Cardiac muscle cell (in vitro differentiated cells and primary cell): Measurements from ENCODE around the gene THBS2. TPM values are rescaled to one million over a fixed set of nuclear protein-coding genes. Genes with fewer than 3 reads are reported as not detected.
"Not testable (repeated sequence)": the region's sequence is repeated elsewhere in the genome, so short reads cannot be mapped to it uniquely, and the experiment has no call there.

Source experiments
- DNase-seq, 2 donors: peaks; one replicate each; pipeline versions ENCODE4 v3.0.0 to v3.0.0-alpha.2; 2010 to 2017; ENCODE audit warnings: low read depth in 1 of 2, low spot score in 1 of 2
- H3K27ac ChIP-seq: fragments of 200-600 bp; sonication (generic); 2 replicates; pipeline ENCODE4 v1.5.1; 2016
- H3K27me3 ChIP-seq: fragments of 200-600 bp; sonication (generic); 2 replicates; pipeline ENCODE4 v1.6.0; 2016; ENCODE audit warnings: control low read depth
- H3K36me3 ChIP-seq: fragments of 200-600 bp; sonication (generic); 2 replicates; pipeline ENCODE4 v1.5.1; 2016; ENCODE audit warnings: control low read depth
- H3K4me1 ChIP-seq: fragments of 200-600 bp; sonication (generic); 2 replicates; pipeline ENCODE4 v1.8.1; 2017; ENCODE audit warnings: low read depth, mild to moderate bottlenecking, mixed run types
- H3K4me3 ChIP-seq: fragments of 200-600 bp; sonication (generic); 2 replicates; pipeline ENCODE4 v1.5.1; 2016; ENCODE audit warnings: mild to moderate bottlenecking
- H3K9me3 ChIP-seq: fragments of 200-600 bp; sonication (generic); 2 replicates; pipeline ENCODE4 v1.5.1; 2017; ENCODE audit warnings: low read depth, mild to moderate bottlenecking, control low read depth
- CTCF ChIP-seq: IDR thresholded peaks from 2 replicates; pipeline ENCODE4 v1.5.1; 2012; ENCODE audit warnings: low read depth, mild to moderate bottlenecking, low read length
- polyA plus RNA-seq: library from polyadenylated mRNA; unstranded; fragments of >200 nt; fragmentation: Nextera tagmentation; extraction: Ambion mirVana; gene quantifications from 2 replicates; pipeline ENCODE4 v1.2.1, GENCODE V29; 2016
- total RNA-seq: library from RNA; depleted of rRNA; stranded (reverse); fragments of >200 nt; gene quantifications from 2 replicates; pipeline ENCODE4 v1.2.3, GENCODE V29; 2016

Gene THBS2
- total and polyA plus RNA-seq, 2 experiments from 2014 or later, result 0.06 to 0.10 TPM

GRCh38 chr6:169220068-169220964, 33.3 kb downstream of the THBS2 start:
- no peaks in the 10 kb centered on the region for H3K4me1 ChIP-seq
- no peaks in the 10 kb centered on the region for H3K27me3 ChIP-seq
- H3K36me3 ChIP-seq, result no peaks in the 10 kb centered on the region
- TF ChIP-seq CTCF, result no peak
- DNase-seq, result no peak
- no peak overlapping the region for H3K4me3 ChIP-seq
- no peak overlapping the region for H3K27ac ChIP-seq
- H3K9me3 ChIP-seq, result no peaks in the 10 kb centered on the region

GRCh38 chr6:169217972-169218371, 35.7 kb downstream of the THBS2 start:
- TF ChIP-seq CTCF, result no peak
- Histone ChIP-seq H3K36me3 (no peaks in the 10 kb centered on the region), H3K4me3 (no peak overlapping the region), H3K27me3 (no peaks in the 10 kb centered on the region), H3K27ac (no peak overlapping the region), H3K4me1 (no peaks in the 10 kb centered on the region), H3K9me3 (no peaks in the 10 kb centered on the region)
- DNase-seq, result no peak

- no peak for TF ChIP-seq CTCF
These were observed 36.8 kb downstream of the THBS2 start for GRCh38 chr6:169216830-169217229.

GRCh38 chr6:169215201-169215681, 38.4 kb downstream of the THBS2 start:
- no peaks in the 10 kb centered on the region for H3K9me3 ChIP-seq
- H3K27ac ChIP-seq, result no peak overlapping the region
- H3K4me3 ChIP-seq, result no peak overlapping the region
- H3K36me3 ChIP-seq, result no peaks in the 10 kb centered on the region
- no peaks in the 10 kb centered on the region for H3K27me3 ChIP-seq
- H3K4me1 ChIP-seq, result peaks cover 3% of the 10 kb centered on the region
- TF ChIP-seq CTCF, result no peak
- DNase-seq, result peak in 1 of 2 donors; percentile 53

More at GRCh38 chr6:169216830-169217229, 36.8 kb downstream of the THBS2 start:
- Histone ChIP-seq H3K9me3 (no peaks in the 10 kb centered on the region), H3K27me3 (no peaks in the 10 kb centered on the region), H3K4me1 (peaks cover 3% of the 10 kb centered on the region), H3K4me3 (no peak overlapping the region), H3K36me3 (no peaks in the 10 kb centered on the region), H3K27ac (no peak overlapping the region)
- DNase-seq, result no peak

GRCh38 chr6:169214789-169215188, 38.9 kb downstream of the THBS2 start:
- peak in 1 of 2 donors; percentile 99 for DNase-seq
- H3K27ac ChIP-seq, H3K4me3 ChIP-seq, H3K4me1 ChIP-seq, H3K27me3 ChIP-seq, H3K36me3 ChIP-seq, H3K9me3 ChIP-seq: not testable (repeated sequence)

GRCh38 chr6:169213814-169214520, 39.7 kb downstream of the THBS2 start:
- H3K9me3 ChIP-seq, result no peaks in the 10 kb centered on the region
- H3K27ac ChIP-seq, result no peak overlapping the region

More at GRCh38 chr6:169213814-169214520, 39.7 kb downstream of the THBS2 start:
- no peak for TF ChIP-seq CTCF
- no peak for DNase-seq
- H3K36me3 ChIP-seq, result no peaks in the 10 kb centered on the region
- no peaks in the 10 kb centered on the region for H3K27me3 ChIP-seq
- no peak overlapping the region for H3K4me3 ChIP-seq
- peaks cover 3% of the 10 kb centered on the region for H3K4me1 ChIP-seq
